AG04449 (cell line): ENCODE results near the gene ANKH.
A peak's percentile ranks its signal among the peaks of the same experiment; 100 is the strongest.

Experiments used
- CTCF ChIA-PET: fragments of 350-600 bp; formaldehyde crosslinking; extraction: SDS; loops from one replicate; lab custom pipeline; 2021; ENCODE audit warnings: antibody characterized with exemption; lab: Yijun Ruan, JAX
- POLR2A ChIA-PET: fragments of 400-600, 350-600 bp; formaldehyde crosslinking; extraction: SDS; loops from one replicate; lab custom pipeline; 2020; ENCODE audit warnings: antibody characterized with exemption, inconsistent platforms; lab: Yijun Ruan, JAX
- DNase-seq: peaks from one replicate; pipeline ENCODE4 v3.0.0-alpha.2; 2010; ENCODE audit warnings: low read depth, low spot score
- H3K4me3 ChIP-seq: 2 replicates; pipeline ENCODE4 v1.5.1; 2011; ENCODE audit warnings: low read depth, mild to moderate bottlenecking, control low read depth, low read length
- CTCF ChIP-seq: IDR thresholded peaks from one replicate; pipeline ENCODE4 v1.5.1; 2011; ENCODE audit warnings: mild to moderate bottlenecking, moderate library complexity, low read length, control low read depth, inconsistent platforms; ENCODE audit not compliant: insufficient read depth; ENCODE audit errors: missing control alignments

The ANKH gene

DNA sequence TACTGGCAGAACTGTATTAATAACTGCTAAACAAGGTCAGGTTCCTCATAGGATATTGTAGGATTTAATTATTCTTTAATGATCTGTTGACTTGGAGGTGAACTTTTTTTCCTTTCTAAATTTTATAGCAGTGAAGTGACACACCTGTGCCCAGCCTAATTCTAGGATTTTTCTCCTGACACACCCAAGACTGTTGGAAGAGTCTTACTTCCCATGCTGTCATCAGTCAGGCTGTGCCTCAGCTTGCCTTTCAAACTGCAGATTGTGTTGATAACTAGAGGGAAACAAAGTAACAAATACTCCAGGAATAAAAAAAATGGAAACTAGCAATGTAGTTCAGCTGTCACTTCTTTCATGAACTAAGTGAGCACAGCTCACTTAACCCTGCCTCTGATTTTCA lies 185.1 kb downstream of the ANKH start:
- CTCF ChIA-PET: interaction anchor here (0.6 to 11.3 kb wide), 16 partner anchors 8 to 395 kb away, joined by 3 to 148 read pairs (median 19); no protein-coding TSS in a partner anchor
- TF ChIP-seq CTCF: no peak
- no peak for DNase-seq
- POLR2A ChIA-PET: no interaction called here
- H3K4me3 ChIP-seq: no peak overlapping the region

GRCh38 chr5:14685757-14686156 lies 185.8 kb downstream of the ANKH start:
- H3K4me3 ChIP-seq: no peak overlapping the region
- DNase-seq: no peak
- POLR2A ChIA-PET: interaction anchor here (0.5 kb wide), 1 partner anchor 300 kb away, joined by 3 read pairs; no protein-coding TSS in a partner anchor
- CTCF ChIA-PET: interaction anchor here (0.6 to 11.3 kb wide), 26 partner anchors 9 to 494 kb away, joined by 3 to 148 read pairs (median 8); partner anchors contain the start of gene ANKH
- peak; percentile 63 for TF ChIP-seq CTCF

DNA sequence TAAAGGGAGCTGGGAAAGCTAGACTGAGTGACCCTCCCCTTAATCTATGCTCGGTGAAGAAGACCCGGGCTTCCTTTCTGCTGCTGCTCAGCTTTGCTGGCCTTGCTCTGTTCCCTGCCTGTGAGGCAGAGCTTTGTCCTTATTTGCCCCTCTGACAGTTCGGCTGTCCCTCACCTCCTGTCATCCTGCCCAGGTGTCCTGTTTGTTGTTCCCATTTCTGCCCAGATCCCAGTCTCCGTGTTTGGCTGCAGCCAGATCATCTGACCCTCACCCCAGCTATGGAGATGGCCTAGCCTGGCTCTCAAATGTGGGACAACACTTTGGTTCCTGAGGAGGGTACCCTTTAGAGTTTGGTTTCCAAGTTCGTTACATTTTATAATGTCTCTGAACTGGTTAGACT lies 186.8 kb downstream of the ANKH start:
- TF ChIP-seq CTCF: no peak
- H3K4me3 ChIP-seq: no peak overlapping the region
- no peak for DNase-seq
- ChIA-PET CTCF (interaction anchor here (1.0 to 11.3 kb wide), 19 partner anchors 9 to 495 kb away, joined by 3 to 148 read pairs (median 11); partner anchors contain the start of gene ANKH), POLR2A (no interaction called here)

DNA sequence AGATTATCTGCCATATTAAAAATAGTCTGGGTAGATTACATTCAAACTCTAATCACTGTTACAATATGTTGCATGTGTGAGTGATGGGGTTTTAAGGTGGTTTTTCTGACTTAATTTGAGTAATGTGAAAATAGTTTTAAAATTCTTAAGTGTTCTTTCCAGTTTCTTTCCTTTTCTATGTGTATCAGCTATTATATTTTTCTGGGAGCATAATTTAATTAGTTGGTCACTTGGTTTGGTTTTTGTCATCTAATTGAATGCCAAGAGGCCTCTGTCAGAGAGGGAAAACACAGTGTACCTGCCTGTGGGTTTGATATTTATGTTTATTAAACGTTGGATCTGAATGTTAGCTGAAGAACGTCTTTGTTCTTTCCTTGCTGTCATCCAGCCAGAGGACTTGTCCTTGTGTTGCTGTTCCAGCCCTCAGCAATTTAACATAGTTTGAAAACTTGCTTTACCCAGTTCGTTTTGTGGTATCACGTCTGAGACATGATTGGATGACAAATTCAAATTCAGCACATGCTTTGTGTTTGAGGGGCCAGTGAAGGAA lies 187.6 kb downstream of the ANKH start:
- no peak for DNase-seq
- no peak for TF ChIP-seq CTCF
- ChIA-PET POLR2A (no interaction called here), CTCF (interaction anchor here (0.7 to 11.3 kb wide), 19 partner anchors 9 to 496 kb away, joined by 3 to 148 read pairs (median 11); partner anchors contain the start of genes ANKH and OTULIN)
- H3K4me3 ChIP-seq: no peak overlapping the region

DNA sequence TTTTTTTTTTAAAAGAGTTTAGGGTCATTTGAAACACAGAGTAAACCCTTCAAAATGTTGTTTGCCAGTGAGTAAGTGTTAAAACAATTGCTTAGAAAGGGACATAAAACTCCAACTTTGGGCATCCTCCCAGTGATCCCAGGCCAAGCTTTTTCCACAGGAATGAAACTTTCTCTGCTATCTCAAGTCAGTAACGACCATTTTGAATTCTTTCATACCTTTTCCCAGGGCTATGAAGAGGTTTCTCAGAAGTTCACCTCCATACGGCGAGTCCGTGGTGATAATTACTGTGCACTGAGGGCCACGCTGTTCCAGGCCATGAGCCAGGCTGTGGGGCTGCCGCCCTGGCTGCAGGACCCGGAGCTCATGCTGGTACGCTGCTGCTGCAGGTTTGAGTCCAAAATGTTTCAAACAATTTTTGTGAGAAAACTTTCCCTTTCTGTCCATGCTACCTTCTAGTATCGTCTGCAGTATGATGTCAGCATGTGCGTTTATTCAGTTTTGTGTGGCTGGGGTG lies 190.3 kb downstream of the ANKH start:
- CTCF ChIA-PET: interaction anchor here (1.0 to 11.3 kb wide), 3 partner anchors 8 to 335 kb away, joined by 3 to 148 read pairs (median 5); no protein-coding TSS in a partner anchor
- POLR2A ChIA-PET: no interaction called here
- no peak overlapping the region for H3K4me3 ChIP-seq
- TF ChIP-seq CTCF: no peak
- no peak for DNase-seq

- TF ChIP-seq CTCF: no peak
- no peak for DNase-seq
- no peak overlapping the region for H3K4me3 ChIP-seq
- ChIA-PET CTCF (interaction anchor here (1.0 to 11.3 kb wide), 2 partner anchors 10 to 323 kb away, joined by 3 to 148 read pairs; no protein-coding TSS in a partner anchor), POLR2A (no interaction called here)
Observed at GRCh38 chr5:14679595-14679994, 192.0 kb downstream of the ANKH start.
